Measurements from ENCODE around the gene TRRAP.

Gene TRRAP

GRCh38 chr7:99014113-99014985 lies 136.0 kb downstream of the TRRAP start:
- no peak overlapping the region for H3K4me3 ChIP-seq (ENCODE audit: control insufficient read depth, low read depth, low read length)
- no peak for DNase-seq (ENCODE audit: low read depth)

GRCh38 chr7:99016196-99016595 lies 137.9 kb downstream of the TRRAP start:
- no peak overlapping the region for H3K4me3 ChIP-seq (ENCODE audit: control insufficient read depth, low read depth, low read length)
- TF ChIP-seq CTCF (conservative IDR thresholded peaks at IDR 0.05; ENCODE audit: control insufficient read depth, insufficient read depth, low read depth, low read length): no peak
- no peak for DNase-seq (ENCODE audit: low read depth)

More at GRCh38 chr7:99014113-99014985, 136.0 kb downstream of the TRRAP start:
- TF ChIP-seq CTCF (conservative IDR thresholded peaks at IDR 0.05; ENCODE audit: control insufficient read depth, insufficient read depth, low read depth, low read length): no peak

- no peak for DNase-seq (ENCODE audit: low read depth)
- TF ChIP-seq CTCF (conservative IDR thresholded peaks at IDR 0.05; ENCODE audit: control insufficient read depth, insufficient read depth, low read depth, low read length): no peak
- no peak overlapping the region for H3K4me3 ChIP-seq (ENCODE audit: control insufficient read depth, low read depth, low read length)
Observed at GRCh38 chr7:99019523-99020412, 141.4 kb downstream of the TRRAP start.

- no peak for TF ChIP-seq CTCF (conservative IDR thresholded peaks at IDR 0.05; ENCODE audit: control insufficient read depth, insufficient read depth, low read depth, low read length)
- no peak overlapping the region for H3K4me3 ChIP-seq (ENCODE audit: control insufficient read depth, low read depth, low read length)
- no peak for DNase-seq (ENCODE audit: low read depth)
Observed at GRCh38 chr7:99020413-99020715, 142.0 kb downstream of the TRRAP start.

- no peak overlapping the region for H3K4me3 ChIP-seq (ENCODE audit: control insufficient read depth, low read depth, low read length)
- DNase-seq (ENCODE audit: low read depth): peak; percentile 52
- no peak for TF ChIP-seq CTCF (conservative IDR thresholded peaks at IDR 0.05; ENCODE audit: control insufficient read depth, insufficient read depth, low read depth, low read length)
Observed at GRCh38 chr7:99021941-99022560, 143.7 kb downstream of the TRRAP start.

- no peak for TF ChIP-seq CTCF (conservative IDR thresholded peaks at IDR 0.05; ENCODE audit: control insufficient read depth, insufficient read depth, low read depth, low read length)
- peak; percentile 27 for DNase-seq (ENCODE audit: low read depth)
- no peak overlapping the region for H3K4me3 ChIP-seq (ENCODE audit: control insufficient read depth, low read depth, low read length)
Observed at GRCh38 chr7:99024066-99024465, 145.7 kb downstream of the TRRAP start.

Measured in fibroblast of mammary gland (primary cell).